A673 (cell line): ENCODE results near the gene ATP5ME.

ENCODE experiments used
- EZH2 ChIP-seq: fragments of 200-600 bp; sonication (generic); IDR thresholded peaks from 2 replicates; pipeline ENCODE4 v1.6.1; 2017; ENCODE audit warnings: borderline replicate concordance, low read depth, mild to moderate bottlenecking, mixed read lengths, antibody characterized with exemption, low read length; ENCODE audit not compliant: poor library complexity, severe bottlenecking
- TF ChIP-seq, protein P1 (sequence below): fragments of 300-800, 200-600 bp; sonication (generic); conservative IDR thresholded peaks from 2 replicates; pipeline ENCODE4 v1.5.1; 2017; ENCODE audit warnings: low read depth, mild to moderate bottlenecking, antibody characterized with exemption, low read length, moderate library complexity, mixed read lengths

DNA sequence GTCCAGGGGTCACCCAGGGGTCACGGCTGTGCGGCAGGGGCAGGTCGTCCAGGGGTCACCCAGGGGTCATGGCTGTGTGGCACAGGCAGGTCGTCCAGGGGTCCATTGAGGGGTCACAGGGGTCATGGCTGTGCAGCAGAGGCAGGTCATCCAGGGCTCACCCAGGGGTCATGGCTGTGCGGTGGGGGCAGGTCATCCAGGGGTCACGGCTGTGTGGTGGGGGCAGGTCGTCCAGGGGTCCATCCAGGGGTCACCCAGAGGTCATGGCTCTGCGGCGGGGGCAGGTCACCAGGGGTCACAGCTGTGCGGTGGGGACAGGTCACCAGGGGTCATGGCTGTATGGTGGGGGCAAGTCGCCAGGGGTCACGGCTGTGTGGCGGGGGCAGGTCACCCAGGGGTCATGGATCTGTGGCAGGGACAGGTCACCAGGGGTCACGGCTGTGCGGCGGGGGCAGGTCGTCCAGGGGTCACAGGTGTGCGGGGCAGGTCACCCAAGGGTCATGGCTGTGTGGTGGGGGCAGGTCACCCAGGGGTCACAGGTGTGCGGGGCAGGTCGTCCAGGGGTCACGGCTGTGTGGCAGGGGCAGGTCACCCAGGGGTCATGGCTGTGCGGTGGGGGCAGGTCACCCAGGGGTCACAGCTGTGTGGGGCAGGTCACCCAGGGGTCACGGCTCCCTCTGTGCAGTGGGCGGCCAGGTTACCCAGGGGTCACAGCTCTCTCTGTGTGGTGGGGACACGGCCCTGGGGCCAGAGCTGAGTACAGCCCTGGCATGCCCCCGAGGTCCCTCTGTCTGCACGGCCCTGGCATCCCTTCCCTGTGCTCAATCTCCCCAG lies 16.0 kb downstream of the ATP5ME start:
- TF ChIP-seq, protein P1, sequence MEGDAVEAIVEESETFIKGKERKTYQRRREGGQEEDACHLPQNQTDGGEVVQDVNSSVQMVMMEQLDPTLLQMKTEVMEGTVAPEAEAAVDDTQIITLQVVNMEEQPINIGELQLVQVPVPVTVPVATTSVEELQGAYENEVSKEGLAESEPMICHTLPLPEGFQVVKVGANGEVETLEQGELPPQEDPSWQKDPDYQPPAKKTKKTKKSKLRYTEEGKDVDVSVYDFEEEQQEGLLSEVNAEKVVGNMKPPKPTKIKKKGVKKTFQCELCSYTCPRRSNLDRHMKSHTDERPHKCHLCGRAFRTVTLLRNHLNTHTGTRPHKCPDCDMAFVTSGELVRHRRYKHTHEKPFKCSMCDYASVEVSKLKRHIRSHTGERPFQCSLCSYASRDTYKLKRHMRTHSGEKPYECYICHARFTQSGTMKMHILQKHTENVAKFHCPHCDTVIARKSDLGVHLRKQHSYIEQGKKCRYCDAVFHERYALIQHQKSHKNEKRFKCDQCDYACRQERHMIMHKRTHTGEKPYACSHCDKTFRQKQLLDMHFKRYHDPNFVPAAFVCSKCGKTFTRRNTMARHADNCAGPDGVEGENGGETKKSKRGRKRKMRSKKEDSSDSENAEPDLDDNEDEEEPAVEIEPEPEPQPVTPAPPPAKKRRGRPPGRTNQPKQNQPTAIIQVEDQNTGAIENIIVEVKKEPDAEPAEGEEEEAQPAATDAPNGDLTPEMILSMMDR = no peak
- TF ChIP-seq EZH2 = no peak
